MM.1S (cell line): ENCODE results near the gene DVL2.

Experiments used
- CTCF ChIP-seq: fragments of 300-600 bp; sonication (generic); IDR thresholded peaks from 2 replicates; pipeline ENCODE4 v1.5.1; 2016; ENCODE audit warnings: antibody characterized with exemption, low read length, mixed read lengths
- EZH2 ChIP-seq: fragments of 300-600 bp; sonication (generic); optimal IDR thresholded peaks from 2 replicates; pipeline ENCODE3; 2017; ENCODE audit warnings: low read depth, mild to moderate bottlenecking, antibody characterized with exemption, low read length, mixed read lengths
- EZH2phosphoT487 ChIP-seq: fragments of 300-600 bp; sonication (generic); IDR thresholded peaks from 2 replicates; pipeline ENCODE4 v1.6.1; 2018; ENCODE audit warnings: antibody characterized with exemption, low read length

DNA sequence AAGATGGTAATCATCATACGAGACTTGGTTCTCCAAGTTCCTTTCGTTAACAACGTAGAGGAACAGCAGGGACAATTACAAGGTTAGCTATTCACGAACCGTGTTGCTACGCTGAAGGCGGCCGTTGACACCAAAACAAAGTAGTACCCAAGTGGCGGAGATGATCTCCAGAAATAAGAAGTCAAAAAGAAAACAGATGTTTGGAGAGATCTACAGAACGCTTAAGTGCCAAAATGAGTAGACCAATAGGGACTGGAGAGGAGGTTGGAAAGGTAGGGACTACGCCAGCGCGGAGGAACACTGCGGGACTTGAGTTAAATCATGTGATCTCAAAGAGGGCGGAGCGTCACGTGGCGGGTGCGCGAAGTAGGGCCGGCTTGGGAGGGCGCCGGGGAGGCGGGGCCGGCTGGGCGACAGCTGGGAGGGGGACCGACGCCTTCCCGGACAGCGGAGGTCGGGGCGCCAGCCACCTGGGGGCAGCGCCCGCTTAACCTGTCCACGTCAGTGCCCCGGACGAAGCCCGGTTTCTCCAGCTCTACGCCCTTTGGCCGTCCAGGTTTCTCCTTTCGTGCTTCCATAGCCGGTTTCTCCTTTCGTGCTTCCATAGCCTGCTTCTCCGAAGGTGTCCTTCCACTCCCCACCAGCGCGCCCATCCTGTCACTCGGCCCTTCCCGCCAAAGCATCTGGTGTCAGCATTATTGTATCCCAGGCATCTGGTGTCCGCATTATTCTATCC lies 8.6 kb upstream of the DVL2 start:
- TF ChIP-seq CTCF (peak; percentile 12; the same call in 1 of the 2 replicates), EZH2 (no peak), EZH2phosphoT487 (no peak)
